ENCODE measurements around the gene FAF1. TPM values are rescaled to one million over a fixed set of nuclear protein-coding genes. Genes with fewer than 3 reads are reported as not detected.

FAF1 gene
- total and polyA plus RNA-seq, 2 donors (not counting 3 experiments of a cell fraction or from before 2014, with no cell fraction given) = 9.0 to 57.6 TPM

- H3K4me1 ChIP-seq (ENCODE audit: control insufficient read depth, extremely low read depth, insufficient read depth, low read length) = peaks cover 3% of the 10 kb centered on the region
- H3K79me2 ChIP-seq (ENCODE audit: control insufficient read depth, insufficient read depth, low read length) = no peaks in the 10 kb centered on the region
- POLR2A ChIA-PET = no interaction called here
- H3K9me3 ChIP-seq (replicated peaks; ENCODE audit: control insufficient read depth, insufficient read depth, low read length) = no peaks in the 10 kb centered on the region
- H2AFZ ChIP-seq (ENCODE audit: low read depth, low read length) = peak overlapping the region; percentile 28
- H3K27ac ChIP-seq (ENCODE audit: insufficient read depth, low read depth, low read length) = no peak overlapping the region
- H3K4me3 ChIP-seq (replicated peaks in 1 of 3; ENCODE audit: insufficient read depth in 1 of 3, low read depth in 1 of 3, low read length in 3 of 3) = peak overlapping the region in 2 of 3 experiments; percentile 5 to 15
- TF ChIP-seq FOS (IDR thresholded peaks at IDR 0.05; ENCODE audit: borderline replicate concordance, insufficient read depth, low read length) (no peak), JUN (IDR thresholded peaks at IDR 0.05; ENCODE audit: borderline replicate concordance, insufficient read depth, insufficient read length, low read depth) (no peak), MYC (IDR thresholded peaks at IDR 0.05; ENCODE audit: low read depth, low read length) (no peak), CTCF (IDR thresholded peaks at IDR 0.05; ENCODE audit: extremely low read depth in 1 of 2, insufficient read depth in 1 of 2, low read depth in 1 of 2, low read length in 2 of 2) (no peak), EZH2 (IDR thresholded peaks at IDR 0.05; ENCODE audit: borderline replicate concordance, low read depth, low read length, severe bottlenecking) (peak; percentile 95)
- no peaks in the 10 kb centered on the region for H3K9me1 ChIP-seq (replicated peaks; ENCODE audit: control insufficient read depth, extremely low read depth, insufficient read depth, low read length)
- DNase-seq (ENCODE audit: low read depth, low spot score) (no peak), FAIRE-seq (no peak)
- H3K4me2 ChIP-seq (ENCODE audit: insufficient read depth, low read length) = no peak overlapping the region
- no peaks in the 10 kb centered on the region for H3K36me3 ChIP-seq (ENCODE audit: control insufficient read depth in 2 of 2, extremely low read depth in 1 of 2, insufficient read depth in 2 of 2, low read length in 2 of 2)
- BruUV-seq (replicated peaks) = no TSS peak
- dilution Hi-C loops (cut with MboI; ENCODE audit: extremely low pct_ligation_motif_present, low sequenced_read_pairs) (no loop called here), intact Hi-C loops (cut with micrococcal nuclease) (loop anchor here (1.0 kb wide), 1 partner anchor 187 kb away; no protein-coding TSS in a partner anchor)
- no peaks in the 10 kb centered on the region for H4K20me1 ChIP-seq (replicated peaks; ENCODE audit: control insufficient read depth, extremely low read depth, insufficient read depth, low read length)
- H3K9ac ChIP-seq (replicated peaks; ENCODE audit: extremely low read depth, insufficient read depth, low read length) = no peak overlapping the region
- CTCF ChIA-PET = interaction anchor here (1.2 kb wide), 1 partner anchor 187 kb away, joined by 3 read pairs; no protein-coding TSS in a partner anchor
- H3K27me3 ChIP-seq (ENCODE audit: control insufficient read depth in 2 of 2, insufficient read depth in 2 of 2, low read length in 2 of 2) = peaks cover 87 to 100% of the 10 kb centered on the region in 2 experiments
Measured at GRCh38 chr1:50418600-50419109, 541.4 kb downstream of the FAF1 start.
